Measurements from ENCODE around the gene VWF.

DNA sequence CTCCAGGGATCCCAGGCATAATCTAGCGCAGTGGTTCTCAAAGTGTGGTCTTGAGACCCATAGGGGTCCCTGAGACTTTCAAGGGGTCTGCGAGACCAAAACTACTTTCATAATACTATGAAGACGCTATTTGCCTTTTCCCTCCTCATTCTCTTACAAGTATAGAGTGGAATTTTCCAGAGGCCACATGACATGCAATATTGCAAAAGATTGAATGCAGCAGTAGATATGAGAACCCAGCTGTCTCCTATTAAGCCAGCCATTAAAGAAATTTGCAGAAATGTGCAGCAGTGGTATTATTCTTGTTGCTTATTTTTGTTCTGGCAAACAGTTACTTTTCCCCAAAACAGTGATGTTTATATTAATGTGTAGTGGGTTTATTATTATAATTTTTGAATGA lies 62.8 kb downstream of the VWF start:
- TF ChIP-seq, protein P1, sequence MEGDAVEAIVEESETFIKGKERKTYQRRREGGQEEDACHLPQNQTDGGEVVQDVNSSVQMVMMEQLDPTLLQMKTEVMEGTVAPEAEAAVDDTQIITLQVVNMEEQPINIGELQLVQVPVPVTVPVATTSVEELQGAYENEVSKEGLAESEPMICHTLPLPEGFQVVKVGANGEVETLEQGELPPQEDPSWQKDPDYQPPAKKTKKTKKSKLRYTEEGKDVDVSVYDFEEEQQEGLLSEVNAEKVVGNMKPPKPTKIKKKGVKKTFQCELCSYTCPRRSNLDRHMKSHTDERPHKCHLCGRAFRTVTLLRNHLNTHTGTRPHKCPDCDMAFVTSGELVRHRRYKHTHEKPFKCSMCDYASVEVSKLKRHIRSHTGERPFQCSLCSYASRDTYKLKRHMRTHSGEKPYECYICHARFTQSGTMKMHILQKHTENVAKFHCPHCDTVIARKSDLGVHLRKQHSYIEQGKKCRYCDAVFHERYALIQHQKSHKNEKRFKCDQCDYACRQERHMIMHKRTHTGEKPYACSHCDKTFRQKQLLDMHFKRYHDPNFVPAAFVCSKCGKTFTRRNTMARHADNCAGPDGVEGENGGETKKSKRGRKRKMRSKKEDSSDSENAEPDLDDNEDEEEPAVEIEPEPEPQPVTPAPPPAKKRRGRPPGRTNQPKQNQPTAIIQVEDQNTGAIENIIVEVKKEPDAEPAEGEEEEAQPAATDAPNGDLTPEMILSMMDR (IDR thresholded peaks at IDR 0.05; ENCODE audit: extremely low read depth in 1 of 2, insufficient read depth in 1 of 2, low read depth in 1 of 2, low read length in 2 of 2): no peak
- TF ChIP-seq POLR2A (IDR thresholded peaks at IDR 0.05; ENCODE audit: low read depth, low read length): no peak
- TF ChIP-seq MYC (IDR thresholded peaks at IDR 0.05; ENCODE audit: low read depth, low read length): no peak
- TF ChIP-seq EZH2 (IDR thresholded peaks at IDR 0.05; ENCODE audit: borderline replicate concordance, low read depth, low read length, severe bottlenecking): no peak

Measured in endothelial cell of umbilical vein (primary cell).